Mesendoderm (in vitro differentiated cells): Measurements from ENCODE around the gene CENPP.
A peak's percentile ranks its signal among the peaks of the same experiment; 100 is the strongest.

Experiments
- DNase-seq: peaks from one replicate; pipeline ENCODE4 v3.0.0; 2013
- H2AK5ac ChIP-seq: 2 replicates; pipeline ENCODE4 v1.6.1; 2013; ENCODE audit warnings: low read length, inconsistent platforms
- H2BK120ac ChIP-seq: 2 replicates; pipeline ENCODE4 v1.6.1; 2013; ENCODE audit warnings: low read depth, mild to moderate bottlenecking, low read length, moderate library complexity, mixed read lengths
- H2BK15ac ChIP-seq: replicated peaks from 2 replicates; pipeline ENCODE4 v1.6.1; 2013; ENCODE audit warnings: low read depth, mild to moderate bottlenecking, moderate library complexity
- H2BK5ac ChIP-seq: 2 replicates; pipeline ENCODE4 v1.6.1; 2013; ENCODE audit warnings: low read length, inconsistent platforms
- H3K18ac ChIP-seq: 2 replicates; pipeline ENCODE4 v1.6.1; 2013; ENCODE audit warnings: mild to moderate bottlenecking, low read length, mixed read lengths
- H3K23ac ChIP-seq: one replicate; pipeline ENCODE4 v1.6.1; 2013; ENCODE audit warnings: low read length
- H3K27ac ChIP-seq: 2 replicates; pipeline ENCODE4 v1.5.1; 2013; ENCODE audit warnings: low read depth, mild to moderate bottlenecking, inconsistent platforms, low read length, moderate library complexity
- H3K27me3 ChIP-seq: 2 replicates; pipeline ENCODE4 v1.6.1; 2013; ENCODE audit warnings: low read length, control low read depth, mild to moderate bottlenecking, inconsistent platforms; ENCODE audit not compliant: insufficient read depth, poor library complexity
- H3K36me3 ChIP-seq: 2 replicates; pipeline ENCODE4 v1.6.1; 2013; ENCODE audit warnings: low read length, inconsistent platforms; ENCODE audit not compliant: control insufficient read depth, insufficient read depth
- H3K4ac ChIP-seq: one replicate; pipeline ENCODE4 v1.6.1; 2013; ENCODE audit warnings: low read depth, mild to moderate bottlenecking, low read length, moderate library complexity
- H3K4me1 ChIP-seq: 2 replicates; pipeline ENCODE4 v1.6.1; 2013; ENCODE audit warnings: low read depth, low read length, inconsistent platforms; ENCODE audit not compliant: control insufficient read depth
- H3K4me2 ChIP-seq: 2 replicates; pipeline ENCODE4 v1.6.1; 2013; ENCODE audit warnings: low read length
- H3K4me3 ChIP-seq: 2 replicates; pipeline ENCODE4 v1.5.1; 2013; ENCODE audit warnings: mild to moderate bottlenecking, low read length
- H3K56ac ChIP-seq: one replicate; pipeline ENCODE4 v1.6.1; 2013; ENCODE audit warnings: low read length
- H3K79me1 ChIP-seq: 2 replicates; pipeline ENCODE4 v1.6.1; 2013; ENCODE audit warnings: low read length, inconsistent platforms
- H3K79me2 ChIP-seq: 2 replicates; pipeline ENCODE4 v1.6.1; 2013; ENCODE audit warnings: mild to moderate bottlenecking, low read length; ENCODE audit not compliant: control insufficient read depth, insufficient read depth
- H3K9ac ChIP-seq: 2 replicates; pipeline ENCODE4 v1.6.1; 2013; ENCODE audit warnings: low read length, inconsistent platforms
- H4K5ac ChIP-seq: one replicate; pipeline ENCODE4 v1.6.1; 2013; ENCODE audit warnings: low read length
- H4K8ac ChIP-seq: one replicate; pipeline ENCODE4 v1.6.1; 2013; ENCODE audit warnings: low read depth, mild to moderate bottlenecking, control low read depth, low read length, moderate library complexity
- WGBS: extraction: QIAGEN DNeasy Blood & Tissue Kit; methylation state at CpG from one replicate; pipeline ENCODE4 v1.1.7; 2013; ENCODE audit warnings: low lambda C conversion rate, missing lambda C conversion rate; ENCODE audit not compliant: insufficient coverage; ENCODE audit errors: extremely low coverage; 5-methylcytosine and 5-hydroxymethylcytosine counted together

The CENPP gene

GRCh38 chr9:92369075-92369474, 43.3 kb downstream of the CENPP start:
- Histone ChIP-seq H3K4me2 (no peak overlapping the region), H3K79me2 (no peaks in the 10 kb centered on the region), H2BK15ac (no peak overlapping the region), H3K23ac (no peak overlapping the region), H3K56ac (no peak overlapping the region), H3K18ac (no peak overlapping the region), H3K9ac (no peak overlapping the region), H3K27me3 (no peaks in the 10 kb centered on the region), H2BK120ac (no peak overlapping the region), H3K4me3 (no peak overlapping the region), H4K5ac (no peak overlapping the region), H3K4me1 (no peaks in the 10 kb centered on the region), H3K79me1 (no peaks in the 10 kb centered on the region), H2BK5ac (no peak overlapping the region), H2AK5ac (no peak overlapping the region), H3K36me3 (no peaks in the 10 kb centered on the region), H3K4ac (no peak overlapping the region), H4K8ac (no peak overlapping the region), H3K27ac (no peak overlapping the region)
- no CpG with 5 or more reads among the region's 2 CpGs for WGBS
- DNase-seq, result no peak

GRCh38 chr9:92373167-92373566, 47.4 kb downstream of the CENPP start:
- H2BK120ac ChIP-seq, result no peak overlapping the region
- no peak overlapping the region for H3K56ac ChIP-seq

GRCh38 chr9:92377876-92378275, 52.1 kb downstream of the CENPP start:
- Histone ChIP-seq H3K27me3 (no peaks in the 10 kb centered on the region), H3K27ac (no peak overlapping the region), H3K4ac (no peak overlapping the region), H3K4me3 (no peak overlapping the region), H2BK5ac (no peak overlapping the region), H3K9ac (no peak overlapping the region), H2BK15ac (no peak overlapping the region), H3K18ac (peak overlapping the region; percentile 43), H4K8ac (no peak overlapping the region), H3K36me3 (no peaks in the 10 kb centered on the region), H3K56ac (no peak overlapping the region), H3K79me2 (no peaks in the 10 kb centered on the region), H3K4me1 (peaks cover 6% of the 10 kb centered on the region), H3K23ac (no peak overlapping the region), H2BK120ac (no peak overlapping the region), H4K5ac (no peak overlapping the region), H2AK5ac (no peak overlapping the region), H3K4me2 (no peak overlapping the region), H3K79me1 (no peaks in the 10 kb centered on the region)
- no CpG with 5 or more reads among the region's 2 CpGs for WGBS
- DNase-seq, result peak; percentile 79

More at GRCh38 chr9:92373167-92373566, 47.4 kb downstream of the CENPP start:
- no peaks in the 10 kb centered on the region for H3K79me1 ChIP-seq
- H2BK5ac ChIP-seq, result no peak overlapping the region
- no peaks in the 10 kb centered on the region for H3K27me3 ChIP-seq
- WGBS, result no CpG with 5 or more reads among the region's 2 CpGs
- no peak overlapping the region for H3K4ac ChIP-seq
- no peak overlapping the region for H3K9ac ChIP-seq
- no peak overlapping the region for H3K18ac ChIP-seq
- no peak overlapping the region for H2AK5ac ChIP-seq
- H2BK15ac ChIP-seq, result no peak overlapping the region
- H4K8ac ChIP-seq, result no peak overlapping the region
- H3K4me2 ChIP-seq, result no peak overlapping the region
- DNase-seq, result no peak
- H3K79me2 ChIP-seq, result no peaks in the 10 kb centered on the region
- no peak overlapping the region for H3K4me3 ChIP-seq
- H3K36me3 ChIP-seq, result no peaks in the 10 kb centered on the region
- H3K23ac ChIP-seq, result no peak overlapping the region
- no peak overlapping the region for H3K27ac ChIP-seq
- H3K4me1 ChIP-seq, result peaks cover 2% of the 10 kb centered on the region
- H4K5ac ChIP-seq, result no peak overlapping the region

GRCh38 chr9:92378865-92379560, 53.3 kb downstream of the CENPP start:
- no peak overlapping the region for H2AK5ac ChIP-seq
- H2BK15ac ChIP-seq, result no peak overlapping the region
- no peaks in the 10 kb centered on the region for H3K36me3 ChIP-seq
- H4K8ac ChIP-seq, result no peak overlapping the region
- no peak overlapping the region for H3K4me2 ChIP-seq
- H4K5ac ChIP-seq, result no peak overlapping the region
- peak; percentile 56 for DNase-seq
- no peak overlapping the region for H3K4ac ChIP-seq
- H3K79me2 ChIP-seq, result no peaks in the 10 kb centered on the region
- H3K27ac ChIP-seq, result no peak overlapping the region
- no peak overlapping the region for H3K56ac ChIP-seq
- no peak overlapping the region for H2BK5ac ChIP-seq
- H3K9ac ChIP-seq, result no peak overlapping the region
- whole genome bisulfite sequencing, result no CpG with 5 or more reads among the region's 7 CpGs
- H3K4me1 ChIP-seq, result peaks cover 6% of the 10 kb centered on the region
- H2BK120ac ChIP-seq, result no peak overlapping the region
- H3K4me3 ChIP-seq, result no peak overlapping the region
- H3K27me3 ChIP-seq, result no peaks in the 10 kb centered on the region
- no peaks in the 10 kb centered on the region for H3K79me1 ChIP-seq
- no peak overlapping the region for H3K18ac ChIP-seq
- no peak overlapping the region for H3K23ac ChIP-seq

- Histone ChIP-seq H3K4me1 (peaks cover 6% of the 10 kb centered on the region), H2AK5ac (no peak overlapping the region), H4K8ac (no peak overlapping the region), H3K4me2 (no peak overlapping the region), H3K4ac (no peak overlapping the region), H3K79me2 (no peaks in the 10 kb centered on the region), H4K5ac (no peak overlapping the region), H3K23ac (no peak overlapping the region), H3K18ac (no peak overlapping the region), H3K27ac (no peak overlapping the region), H3K27me3 (no peaks in the 10 kb centered on the region), H3K4me3 (no peak overlapping the region), H2BK5ac (no peak overlapping the region), H3K56ac (no peak overlapping the region), H3K79me1 (no peaks in the 10 kb centered on the region), H3K9ac (no peak overlapping the region), H3K36me3 (no peaks in the 10 kb centered on the region), H2BK120ac (no peak overlapping the region), H2BK15ac (no peak overlapping the region)
- WGBS, result no CpG with 5 or more reads among the region's 2 CpGs
- no peak for DNase-seq
Measured at GRCh38 chr9:92380603-92381002, 54.9 kb downstream of the CENPP start.

GRCh38 chr9:92381775-92382174, 56.0 kb downstream of the CENPP start:
- Histone ChIP-seq H2BK15ac (no peak overlapping the region), H4K8ac (no peak overlapping the region), H3K27ac (no peak overlapping the region), H2AK5ac (no peak overlapping the region), H2BK5ac (no peak overlapping the region), H2BK120ac (no peak overlapping the region), H3K4me2 (no peak overlapping the region), H3K4me3 (no peak overlapping the region), H3K18ac (no peak overlapping the region), H3K4ac (no peak overlapping the region), H3K27me3 (no peaks in the 10 kb centered on the region), H3K4me1 (peaks cover 6% of the 10 kb centered on the region), H3K79me2 (no peaks in the 10 kb centered on the region), H3K36me3 (no peaks in the 10 kb centered on the region), H3K56ac (no peak overlapping the region), H3K9ac (no peak overlapping the region), H4K5ac (no peak overlapping the region), H3K79me1 (no peaks in the 10 kb centered on the region), H3K23ac (no peak overlapping the region)
- WGBS, result no CpG with 5 or more reads among the region's 2 CpGs
- DNase-seq, result no peak
